HCT116 (cell line): Measurements from ENCODE around the gene MCF2L2. TPM values are rescaled to one million over a fixed set of nuclear protein-coding genes. Genes with fewer than 3 reads are reported as not detected.

Experiments
- ATAC-seq: fragments of 200-7000 bp; cut with Tn5 transposase; 2 replicates; pipeline ENCODE4 v1.9.1; 2020; ENCODE audit warnings: mild to moderate bottlenecking, moderate library complexity
- BruUV-seq: library from RNA; stranded (reverse); fragments of 400-500 nt; replicated peaks from 2 replicates; lab custom pipeline; 2021; lab: Mats Ljungman, UMichigan
- CTCF ChIA-PET: fragments of 300-600 bp; sonication (Branson Sonifier 250); formaldehyde crosslinking; loops from one replicate; lab custom pipeline; 2021; ENCODE audit warnings: antibody characterized with exemption; lab: Charles Lee
- POLR2A ChIA-PET: fragments of 300-600, 350-600 bp; sonication (Branson Sonifier 250); formaldehyde crosslinking; loops from one replicate; lab custom pipeline; 2021; ENCODE audit warnings: antibody characterized with exemption; lab: Charles Lee
- RAD21 ChIA-PET, 2 experiments: fragments of 300-600 bp; sonication (Branson Sonifier 250); formaldehyde crosslinking; loops; one replicate each; lab custom pipeline; 2023; ENCODE audit warnings: low total read pairs in 2 of 2; ENCODE audit not compliant: uncharacterized antibody in 2 of 2, unreplicated experiment in 2 of 2, low non-redundant PET in 1 of 2; lab: Charles Lee
- DNase-seq: peaks from one replicate; pipeline ENCODE4 v3.0.0-alpha.2; 2010; ENCODE audit warnings: low read depth, low spot score
- H2AFZ ChIP-seq: fragments of 200-600 bp; shearing (Covaris generic), sonication (generic); 2 replicates; pipeline ENCODE4 v1.6.1; 2017; ENCODE audit warnings: low read depth, mixed run types, mixed read lengths, antibody characterized with exemption, low read length; ENCODE audit not compliant: poor library complexity, severe bottlenecking
- H3K27ac ChIP-seq: 2 replicates; pipeline ENCODE4 v1.5.1; 2012; ENCODE audit warnings: low read depth, low read length
- H3K27me3 ChIP-seq: fragments of 200-600 bp; sonication (generic); 2 replicates; pipeline ENCODE4 v1.6.1; 2016; ENCODE audit warnings: mixed run types, low read length, mixed read lengths; ENCODE audit not compliant: insufficient read depth
- H3K36me3 ChIP-seq, 2 experiments: fragments of 200-500 bp in 1 of 2; fragments of 200-600 bp in 1 of 2; sonication (Bioruptor generic) in 1 of 2; sonication (generic) in 1 of 2; 2 replicates each; pipeline versions ENCODE4 v1.5.1 to v1.6.1; 2014 to 2016; ENCODE audit warnings: low read length in 2 of 2, inconsistent platforms in 1 of 2, mixed read lengths in 1 of 2, mixed run types in 1 of 2; ENCODE audit not compliant: insufficient read depth in 2 of 2, control insufficient read depth in 1 of 2
- H3K4me1 ChIP-seq, 2 experiments: fragments of 200-600 bp in 1 of 2; sonication (generic) in 1 of 2; 2 replicates each; pipeline versions ENCODE4 v1.5.1 to v1.6.1; 2012 to 2017; ENCODE audit warnings: low read length in 2 of 2, inconsistent platforms in 1 of 2, mild to moderate bottlenecking in 1 of 2, mixed read lengths in 1 of 2, mixed run types in 1 of 2, moderate library complexity in 1 of 2; ENCODE audit not compliant: insufficient read depth in 2 of 2, control insufficient read depth in 1 of 2
- H3K4me2 ChIP-seq: fragments of 200-600 bp; sonication (generic); 2 replicates; pipeline ENCODE4 v1.6.1; 2017; ENCODE audit warnings: mixed run types, low read length, mixed read lengths
- H3K4me3 ChIP-seq, 2 experiments: fragments of 200-600 bp in 1 of 2; sonication (generic) in 1 of 2; replicated peaks in 1 of 2; 2 replicates each; pipeline ENCODE4 v1.5.1; 2011 to 2016; ENCODE audit warnings: low read length in 2 of 2, control low read depth in 1 of 2, low read depth in 1 of 2, mild to moderate bottlenecking in 1 of 2, mixed read lengths in 1 of 2, mixed run types in 1 of 2
- H3K79me2 ChIP-seq: fragments of 200-600 bp; sonication (generic); 2 replicates; pipeline ENCODE4 v1.6.1; 2017; ENCODE audit warnings: mild to moderate bottlenecking, mixed run types, low read length, moderate library complexity, mixed read lengths; ENCODE audit not compliant: insufficient read depth
- H3K9ac ChIP-seq: fragments of 200-600 bp; sonication (generic); 2 replicates; pipeline ENCODE4 v1.6.1; 2016; ENCODE audit warnings: low read length, mixed read lengths
- H3K9me2 ChIP-seq: fragments of 200-600 bp; sonication (generic), shearing (Covaris generic); 2 replicates; pipeline ENCODE4 v1.6.1; 2017; ENCODE audit warnings: mixed run types, mild to moderate bottlenecking, moderate library complexity; ENCODE audit not compliant: insufficient read depth
- H3K9me3 ChIP-seq, 2 experiments: fragments of 200-500 bp in 1 of 2; fragments of 200-600 bp in 1 of 2; sonication (Bioruptor generic) in 1 of 2; sonication (generic) in 1 of 2; 2 replicates each; pipeline ENCODE4 v1.6.1; 2014 to 2017; ENCODE audit warnings: low read length in 2 of 2, mixed read lengths in 2 of 2, inconsistent platforms in 1 of 2, low read depth in 1 of 2, mild to moderate bottlenecking in 1 of 2, mixed run types in 1 of 2, moderate library complexity in 1 of 2; ENCODE audit not compliant: control insufficient read depth in 1 of 2, insufficient read depth in 1 of 2
- H4K20me1 ChIP-seq: fragments of 200-600 bp; sonication (generic), shearing (Covaris generic); 2 replicates; pipeline ENCODE4 v1.6.1; 2017; ENCODE audit warnings: mixed run types, mild to moderate bottlenecking, moderate library complexity; ENCODE audit not compliant: insufficient read depth
- CEBPB ChIP-seq: IDR thresholded peaks from 2 replicates; pipeline ENCODE4 v1.6.1; 2012; ENCODE audit warnings: low read depth
- EGR1 ChIP-seq: IDR thresholded peaks from 2 replicates; pipeline ENCODE4 v1.6.1; 2012; ENCODE audit warnings: low read depth
- POLR2AphosphoS5 ChIP-seq: IDR thresholded peaks from 2 replicates; pipeline ENCODE4 v1.6.1; 2011; ENCODE audit warnings: mild to moderate bottlenecking, low read depth, low read length, moderate library complexity
- RAD21 ChIP-seq: IDR thresholded peaks from 2 replicates; pipeline ENCODE4 v1.6.1; 2012; ENCODE audit warnings: low read depth, mild to moderate bottlenecking
- TCF7L2 ChIP-seq: IDR thresholded peaks from 2 replicates; pipeline ENCODE4 v1.7.0; 2011; ENCODE audit warnings: borderline replicate concordance, inconsistent platforms; ENCODE audit not compliant: insufficient read depth, insufficient read length; ENCODE audit errors: extremely low read depth
- YY1 ChIP-seq: IDR thresholded peaks from 2 replicates; pipeline ENCODE4 v1.6.1; 2011; ENCODE audit warnings: low read length, low read depth, moderate library complexity, mild to moderate bottlenecking; ENCODE audit not compliant: insufficient replicate concordance; ENCODE audit errors: extremely low read depth
- ZFX ChIP-seq: fragments of 450-650 bp; IDR thresholded peaks from 2 replicates; pipeline ENCODE4 v1.6.1; 2017
- ZNF274 ChIP-seq: fragments of 200-500 bp; sonication (Bioruptor generic); IDR thresholded peaks from 2 replicates; pipeline ENCODE4 v1.6.1; 2014; ENCODE audit warnings: mild to moderate bottlenecking, low read depth, low read length, inconsistent platforms
- intact Hi-C: fragments of 100-400 bp; cut with micrococcal nuclease; formaldehyde crosslinking; loops from 2 replicates; pipeline ENCODE4 v1.10.0; 2022
- total RNA-seq: library from RNA; stranded (reverse); gene quantifications from one replicate; pipeline ENCODE4 v1.2.1, GENCODE V29; 2021; ENCODE audit not compliant: unreplicated experiment

MCF2L2 gene
- total RNA-seq, 1 experiment from 2014 or later = 1.5 TPM

- Histone ChIP-seq H3K36me3 (no peaks in the 10 kb centered on the region), H3K4me3 (peak overlapping the region; percentile 86 to 92), H3K79me2 (peaks cover 50% of the 10 kb centered on the region), H3K9me3 (no peaks in the 10 kb centered on the region), H3K27me3 (no peaks in the 10 kb centered on the region), H4K20me1 (peaks cover 5% of the 10 kb centered on the region; the same call in 1 of the 2 replicates), H3K4me1 (peaks cover 9 to 21% of the 10 kb centered on the region in 2 experiments; a peak in 3 of 4 replicates), H3K9me2 (no peaks in the 10 kb centered on the region), H3K4me2 (peak overlapping the region; percentile 87), H3K9ac (peak overlapping the region; percentile 85), H2AFZ (no peak overlapping the region), H3K27ac (peak overlapping the region; percentile 73)
- DNase-seq = no peak
- intact Hi-C loops = loop anchor here (2.0 kb wide), 1 partner anchor 129 kb away; no protein-coding TSS in a partner anchor
- CTCF ChIA-PET = interaction anchor here (1.7 kb wide), 1 partner anchor 129 kb away, joined by 6 read pairs; no protein-coding TSS in a partner anchor
- RAD21 ChIA-PET = no interaction called here
- TSS peak; percentile 3 for BruUV-seq
- TF ChIP-seq CEBPB = no peak
- peak; percentile 43 for TF ChIP-seq RAD21
- peak; percentile 70 for TF ChIP-seq TCF7L2
- no peak for TF ChIP-seq YY1
- TF ChIP-seq POLR2AphosphoS5 = no peak
- peak; percentile 96 for TF ChIP-seq ZFX
- no peak for TF ChIP-seq EGR1
- TF ChIP-seq ZNF274 = no peak
- ATAC-seq = peak; percentile 53
- POLR2A ChIA-PET = no interaction called here
Observed at GRCh38 chr3:183253528-183254486, 174.6 kb downstream of the MCF2L2 start.
